Testis (tissue), 3 donors: Measurements from ENCODE around the gene CRYBB1. TPM values are rescaled to one million over a fixed set of nuclear protein-coding genes. Genes with fewer than 3 reads are reported as not detected.

Source experiments
- DNase-seq: peaks from one replicate; pipeline ENCODE4 v3.0.0-alpha.2; 2019
- H3K27ac ChIP-seq, 2 donors: fragments of 200-600 bp; sonication (generic); one replicate each; pipeline ENCODE4 v1.5.1; 2019
- H3K27me3 ChIP-seq: fragments of 200-600 bp; sonication (generic); one replicate; pipeline ENCODE4 v1.5.1; 2019
- H3K36me3 ChIP-seq: fragments of 200-600 bp; sonication (generic); one replicate; pipeline ENCODE4 v1.5.1; 2017; ENCODE audit warnings: low read depth; ENCODE audit errors: missing control alignments
- H3K4me1 ChIP-seq: fragments of 200-600 bp; sonication (generic); one replicate; pipeline ENCODE4 v1.5.1; 2019
- H3K4me3 ChIP-seq, 2 donors: fragments of 200-600 bp; sonication (generic); one replicate each; pipeline ENCODE4 v1.5.1; 2017 to 2019
- H3K9me3 ChIP-seq: fragments of 200-600 bp; sonication (generic); one replicate; pipeline ENCODE4 v1.5.1; 2017
- CTCF ChIP-seq, 3 experiments: fragments of 450-650 bp in 2 of 3; fragments of 200-600 bp in 1 of 3; sonication (generic) in 1 of 3; IDR thresholded peaks; one replicate each; pipeline ENCODE4 v1.5.1; 2016 to 2019; ENCODE audit warnings: antibody characterized with exemption in 3 of 3, mild to moderate bottlenecking in 2 of 3, moderate library complexity in 1 of 3
- POLR2A ChIP-seq: fragments of 450-650 bp; IDR thresholded peaks from one replicate; pipeline ENCODE4 v1.6.1; 2017; ENCODE audit warnings: antibody characterized with exemption, mild to moderate bottlenecking, moderate library complexity
- WGBS, 2 donors: methylation state at CpG; one replicate each; pipeline ENCODE4 v1.1.5; 2018; 5-methylcytosine and 5-hydroxymethylcytosine counted together
- intact Hi-C: fragments of 100-400 bp; cut with DNase I; formaldehyde crosslinking; loops from one replicate; pipeline ENCODE4 v1.15.1; 2023; ENCODE audit warnings: low total_unique reads
- polyA plus RNA-seq: library from polyadenylated mRNA; stranded (reverse); fragments of 350-450 nt; fragmentation: Illumina TruSeq; extraction: RNeasy Lipid Tissue Mini Kit (QIAGEN cat#74804); gene quantifications from one replicate; pipeline ENCODE4 v1.2.3, GENCODE V29; 2014; ENCODE audit warnings: low read depth, low replicate concordance; ENCODE audit not compliant: insufficient read depth
- total RNA-seq, 2 donors: library from RNA; depleted of rRNA; stranded (reverse); fragments of >200 nt; gene quantifications; one replicate each; pipeline ENCODE4 v1.2.3, GENCODE V29; 2016

Gene CRYBB1
- total and polyA plus RNA-seq, 3 donors from 2014 or later = 0.80 TPM; not detected in 2

GRCh38 chr22:26565889-26566288 is 51.9 kb downstream of the CRYBB1 start:
- Histone ChIP-seq H3K4me1 (peaks cover 16% of the 10 kb centered on the region), H3K9me3 (no peaks in the 10 kb centered on the region), H3K27me3 (no peaks in the 10 kb centered on the region), H3K27ac (no peak overlapping the region), H3K4me3 (no peak overlapping the region), H3K36me3 (no peaks in the 10 kb centered on the region)
- no peak for DNase-seq
- TF ChIP-seq CTCF (IDR thresholded peaks at IDR 0.05) = no peak
- no peak for TF ChIP-seq POLR2A
- intact Hi-C loops = no loop called here
- WGBS, 2 donors = 70 to 71% methylated on average over 8 of the region's 8 CpGs

GRCh38 chr22:26565181-26565580 is 52.6 kb downstream of the CRYBB1 start:
- no peak for DNase-seq
- peaks cover 9% of the 10 kb centered on the region for H3K4me1 ChIP-seq
- no peaks in the 10 kb centered on the region for H3K9me3 ChIP-seq
- H3K36me3 ChIP-seq = no peaks in the 10 kb centered on the region
- H3K4me3 ChIP-seq = no peak overlapping the region
- no peak overlapping the region for H3K27ac ChIP-seq
- intact Hi-C loops = no loop called here
- no peaks in the 10 kb centered on the region for H3K27me3 ChIP-seq
- TF ChIP-seq POLR2A (no peak), CTCF (IDR thresholded peaks at IDR 0.05) (no peak)
- 76 to 89% methylated on average over 6 of the region's 6 CpGs for WGBS, 2 donors

- Histone ChIP-seq H3K9me3 (no peaks in the 10 kb centered on the region), H3K27ac (no peak overlapping the region), H3K27me3 (no peaks in the 10 kb centered on the region), H3K4me3 (no peak overlapping the region), H3K36me3 (no peaks in the 10 kb centered on the region), H3K4me1 (peaks cover 14% of the 10 kb centered on the region)
- DNase-seq = no peak
- 88 to 94% methylated on average over 3 of the region's 3 CpGs for WGBS, 2 donors
- TF ChIP-seq CTCF (IDR thresholded peaks at IDR 0.05) (no peak), POLR2A (no peak)
- intact Hi-C loops = no loop called here
These were observed 53.2 kb downstream of the CRYBB1 start for GRCh38 chr22:26564672-26565071.

- H3K9me3 ChIP-seq = no peaks in the 10 kb centered on the region
- H3K27me3 ChIP-seq = no peaks in the 10 kb centered on the region
- H3K27ac ChIP-seq = no peak overlapping the region
- no peaks in the 10 kb centered on the region for H3K36me3 ChIP-seq
- no peak overlapping the region for H3K4me3 ChIP-seq
- no peak for DNase-seq
- TF ChIP-seq CTCF (IDR thresholded peaks at IDR 0.05) (no peak), POLR2A (no peak)
- 81 to 91% methylated on average over 4 to 8 of the region's 8 CpGs for WGBS, 2 donors
- peaks cover 14% of the 10 kb centered on the region for H3K4me1 ChIP-seq
- intact Hi-C loops = no loop called here
These were observed 53.6 kb downstream of the CRYBB1 start for GRCh38 chr22:26564181-26564580.

GRCh38 chr22:26563022-26563421 is 54.8 kb downstream of the CRYBB1 start:
- Histone ChIP-seq H3K4me1 (peaks cover 25% of the 10 kb centered on the region), H3K27ac (no peak overlapping the region), H3K36me3 (no peaks in the 10 kb centered on the region), H3K4me3 (no peak overlapping the region), H3K27me3 (no peaks in the 10 kb centered on the region), H3K9me3 (no peaks in the 10 kb centered on the region)
- intact Hi-C loops = no loop called here
- TF ChIP-seq CTCF (IDR thresholded peaks at IDR 0.05) (no peak), POLR2A (no peak)
- WGBS, 2 donors = 78 to 79% methylated on average over 5 of the region's 5 CpGs
- DNase-seq = no peak
